IPS-18c (cell line): ENCODE results near the gene STARD13.

Experiments
- H3K4me3 ChIP-seq: 2 replicates; pipeline ENCODE4 v1.7.0; 2013; ENCODE audit warnings: low read depth, mild to moderate bottlenecking, low read length, moderate library complexity; ENCODE audit not compliant: insufficient read depth
- H3K9me3 ChIP-seq: one replicate; pipeline ENCODE4 v1.6.1; 2013; ENCODE audit warnings: mild to moderate bottlenecking, low read length, moderate library complexity; ENCODE audit not compliant: control insufficient read depth, insufficient read depth

STARD13 gene

DNA sequence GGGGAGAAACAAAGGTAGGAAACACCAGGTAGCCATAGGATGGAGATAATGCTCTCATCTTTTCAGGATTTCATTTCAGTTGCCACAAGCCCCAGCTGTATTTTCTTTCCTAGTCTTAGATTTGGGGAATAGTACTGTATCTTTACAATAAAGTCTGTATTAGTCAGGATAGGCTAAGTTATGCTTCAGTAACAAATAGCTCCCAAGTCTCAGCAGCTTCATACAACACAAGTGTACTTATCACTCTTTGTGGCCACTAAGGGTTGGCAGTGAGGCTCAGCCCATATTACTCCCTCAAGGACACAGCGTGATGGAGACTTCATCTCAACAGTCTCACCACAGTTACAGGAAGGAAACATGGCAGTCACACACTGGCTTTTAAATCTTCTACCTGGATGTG lies 61.4 kb downstream of the STARD13 start:
- H3K4me3 ChIP-seq = no peak overlapping the region
- H3K9me3 ChIP-seq = no peaks in the 10 kb centered on the region

- Histone ChIP-seq H3K4me3 (no peak overlapping the region), H3K9me3 (no peaks in the 10 kb centered on the region)
Measured at GRCh38 chr13:33219926-33220325, 65.6 kb downstream of the STARD13 start.

DNA sequence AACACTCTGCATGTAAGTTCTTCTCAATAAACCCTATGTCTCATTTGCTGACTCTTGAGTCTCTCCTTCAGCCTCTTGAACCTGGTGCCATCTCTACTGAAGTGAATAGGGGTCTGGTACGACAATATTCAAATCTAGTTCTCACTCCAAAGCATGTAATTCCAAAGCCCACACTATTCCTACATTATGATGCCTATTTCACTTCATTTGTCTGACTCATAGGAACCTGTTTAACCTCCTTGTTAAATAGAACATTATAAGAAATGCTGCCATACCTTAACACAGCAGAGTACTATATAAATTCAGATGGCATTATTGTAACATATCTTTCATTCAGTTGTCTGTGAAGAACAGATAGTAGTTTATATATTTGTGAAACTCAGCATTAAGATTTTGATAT lies 67.1 kb downstream of the STARD13 start:
- H3K4me3 ChIP-seq = no peak overlapping the region
- no peaks in the 10 kb centered on the region for H3K9me3 ChIP-seq

- Histone ChIP-seq H3K9me3 (no peaks in the 10 kb centered on the region), H3K4me3 (no peak overlapping the region)
Measured at GRCh38 chr13:33218020-33218419, 67.5 kb downstream of the STARD13 start.

DNA sequence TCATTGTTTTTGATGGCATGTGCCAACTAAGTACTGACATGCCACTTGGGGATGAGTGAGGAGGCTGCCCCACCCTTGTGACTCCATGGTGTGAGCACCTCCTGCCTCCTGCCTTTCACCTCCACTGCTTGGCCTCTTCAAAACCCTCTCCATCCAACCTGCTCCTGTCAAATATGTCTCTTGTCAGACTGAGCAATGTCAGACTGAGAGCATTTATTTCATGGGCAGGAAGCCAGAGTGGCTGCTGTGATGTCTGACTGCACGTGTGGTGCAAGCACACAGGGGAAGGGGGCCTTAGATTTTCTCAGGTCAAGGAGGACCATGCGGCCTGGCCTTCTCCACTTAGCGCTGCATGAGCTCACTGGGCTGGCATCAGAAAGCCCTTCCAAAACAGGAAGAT lies 68.3 kb downstream of the STARD13 start:
- H3K4me3 ChIP-seq = no peak overlapping the region
- H3K9me3 ChIP-seq = no peaks in the 10 kb centered on the region

DNA sequence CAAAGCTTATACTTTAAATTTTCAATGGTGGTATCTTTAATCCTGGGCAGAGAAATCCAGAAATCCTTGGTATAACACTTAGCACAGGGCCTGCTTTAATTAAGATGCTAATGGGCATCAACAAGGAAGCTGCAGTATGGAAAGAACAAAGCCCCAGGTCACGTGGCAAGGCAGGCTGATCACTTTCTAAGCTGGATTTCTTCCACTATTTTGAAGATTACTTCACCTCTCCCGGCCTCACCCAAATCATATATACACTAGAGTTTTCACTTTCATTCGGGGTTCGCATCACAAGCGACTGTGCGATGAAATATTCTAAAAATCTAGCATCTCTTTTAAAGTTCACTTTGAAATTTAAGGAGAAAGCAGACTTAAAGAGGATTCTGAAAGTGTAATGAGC lies 71.8 kb downstream of the STARD13 start:
- H3K9me3 ChIP-seq = no peaks in the 10 kb centered on the region
- no peak overlapping the region for H3K4me3 ChIP-seq

GRCh38 chr13:33213024-33213768 lies 72.4 kb downstream of the STARD13 start:
- no peaks in the 10 kb centered on the region for H3K9me3 ChIP-seq

GRCh38 chr13:33212396-33212795 lies 73.2 kb downstream of the STARD13 start:
- Histone ChIP-seq H3K4me3 (no peak overlapping the region), H3K9me3 (no peaks in the 10 kb centered on the region)

More at GRCh38 chr13:33213024-33213768, 72.4 kb downstream of the STARD13 start:
- no peak overlapping the region for H3K4me3 ChIP-seq

DNA sequence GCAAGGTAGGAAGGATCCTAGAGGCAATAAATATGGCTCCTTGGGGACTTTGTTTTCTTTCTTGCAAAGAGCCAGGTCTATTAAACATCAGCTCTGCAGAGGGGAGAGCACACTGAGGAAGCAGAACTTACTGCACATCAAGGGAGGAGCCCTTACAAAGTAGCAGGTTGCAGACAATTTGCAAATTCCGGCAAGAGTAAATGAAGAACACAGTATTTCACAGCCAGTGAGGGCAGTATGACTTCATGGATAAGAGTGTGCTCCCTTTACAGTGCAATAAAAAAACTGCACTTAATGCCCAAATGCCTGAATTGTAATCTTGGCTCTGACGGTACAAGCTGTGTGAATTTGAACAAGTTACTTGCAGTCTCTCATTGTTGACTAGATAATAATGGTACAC lies 75.5 kb downstream of the STARD13 start:
- no peaks in the 10 kb centered on the region for H3K9me3 ChIP-seq
- no peak overlapping the region for H3K4me3 ChIP-seq

GRCh38 chr13:33208290-33209220 lies 77.0 kb downstream of the STARD13 start:
- H3K4me3 ChIP-seq = no peak overlapping the region
- no peaks in the 10 kb centered on the region for H3K9me3 ChIP-seq

GRCh38 chr13:33207615-33207961 lies 78.0 kb downstream of the STARD13 start:
- H3K4me3 ChIP-seq = no peak overlapping the region
- H3K9me3 ChIP-seq = no peaks in the 10 kb centered on the region

- no peak overlapping the region for H3K4me3 ChIP-seq
- no peaks in the 10 kb centered on the region for H3K9me3 ChIP-seq
Measured at GRCh38 chr13:33206945-33207614, 78.5 kb downstream of the STARD13 start.

DNA sequence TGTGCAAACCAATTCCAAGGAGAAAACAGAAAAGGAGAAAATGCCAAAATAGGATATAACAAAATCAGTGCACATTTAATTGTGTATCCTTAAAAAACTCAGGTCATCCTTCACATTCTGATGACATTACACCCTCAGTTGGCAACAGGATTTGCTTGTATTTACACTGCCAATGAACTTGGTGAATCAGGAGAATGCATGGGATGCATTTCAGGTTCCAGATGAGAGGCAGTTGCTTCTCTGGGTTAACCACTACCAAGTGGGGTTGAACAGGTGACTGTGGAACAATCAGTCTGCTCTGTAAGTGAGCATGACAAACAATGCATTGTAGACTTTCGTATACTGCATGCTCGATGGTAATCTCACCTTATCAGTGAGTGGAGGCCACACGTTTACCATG lies 79.1 kb downstream of the STARD13 start:
- H3K4me3 ChIP-seq = no peak overlapping the region
- no peaks in the 10 kb centered on the region for H3K9me3 ChIP-seq

- Histone ChIP-seq H3K9me3 (no peaks in the 10 kb centered on the region), H3K4me3 (no peak overlapping the region)
Measured at GRCh38 chr13:33205804-33206221, 79.7 kb downstream of the STARD13 start.

DNA sequence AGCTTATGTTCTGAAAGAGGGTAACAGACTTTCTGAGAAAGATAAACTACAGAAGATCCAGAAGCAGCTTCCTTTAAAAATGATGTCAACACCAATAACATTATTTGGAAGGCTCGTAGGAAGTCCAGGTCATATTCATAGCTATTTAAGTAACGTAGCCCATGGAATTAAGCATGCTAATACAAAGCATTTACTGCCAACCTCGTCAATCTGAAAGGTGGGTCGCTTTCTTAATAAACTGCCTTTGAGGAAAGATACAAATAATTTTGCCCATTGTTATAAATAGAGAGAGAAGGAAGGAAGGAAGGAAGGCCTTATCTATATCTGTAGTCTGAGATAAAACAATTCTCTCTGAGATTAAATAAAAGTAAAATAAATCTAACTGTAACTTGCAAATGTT lies 80.3 kb downstream of the STARD13 start:
- Histone ChIP-seq H3K4me3 (no peak overlapping the region), H3K9me3 (no peaks in the 10 kb centered on the region)

- H3K9me3 ChIP-seq = no peaks in the 10 kb centered on the region
- H3K4me3 ChIP-seq = no peak overlapping the region
Measured at GRCh38 chr13:33204130-33204927, 81.2 kb downstream of the STARD13 start.

DNA sequence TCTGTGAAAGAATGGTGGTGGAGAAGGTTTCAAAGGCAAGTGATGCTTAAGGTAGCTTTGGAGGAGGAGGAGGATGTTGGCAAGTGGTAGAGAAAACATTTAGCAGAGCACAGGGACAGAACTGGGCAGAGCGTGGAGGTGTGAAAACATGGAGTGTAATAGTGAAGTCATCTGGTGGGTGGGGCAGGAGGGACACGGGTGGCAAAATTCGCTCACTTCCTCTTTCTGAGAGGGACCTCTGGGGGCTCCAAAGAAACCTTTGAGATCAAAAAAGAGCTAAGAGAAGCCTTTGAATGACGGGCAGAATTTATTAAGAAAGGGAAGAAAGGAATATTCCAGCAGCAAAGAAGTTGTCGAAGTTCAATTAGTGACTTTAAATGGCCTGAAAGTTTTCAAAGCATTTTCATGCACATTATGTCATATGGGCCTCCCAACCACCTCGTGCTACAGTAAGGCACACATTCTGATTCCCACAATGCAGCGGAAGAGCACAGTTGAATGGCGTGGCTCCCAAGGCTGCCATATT lies 82.8 kb downstream of the STARD13 start:
- Histone ChIP-seq H3K4me3 (no peak overlapping the region), H3K9me3 (no peaks in the 10 kb centered on the region)
